Measurements from ENCODE around the gene PCNX4. TPM values are rescaled to one million over a fixed set of nuclear protein-coding genes. Genes with fewer than 3 reads are reported as not detected.

Gene PCNX4
- polyA plus RNA-seq, 1 experiment: 67.2 TPM

DNA sequence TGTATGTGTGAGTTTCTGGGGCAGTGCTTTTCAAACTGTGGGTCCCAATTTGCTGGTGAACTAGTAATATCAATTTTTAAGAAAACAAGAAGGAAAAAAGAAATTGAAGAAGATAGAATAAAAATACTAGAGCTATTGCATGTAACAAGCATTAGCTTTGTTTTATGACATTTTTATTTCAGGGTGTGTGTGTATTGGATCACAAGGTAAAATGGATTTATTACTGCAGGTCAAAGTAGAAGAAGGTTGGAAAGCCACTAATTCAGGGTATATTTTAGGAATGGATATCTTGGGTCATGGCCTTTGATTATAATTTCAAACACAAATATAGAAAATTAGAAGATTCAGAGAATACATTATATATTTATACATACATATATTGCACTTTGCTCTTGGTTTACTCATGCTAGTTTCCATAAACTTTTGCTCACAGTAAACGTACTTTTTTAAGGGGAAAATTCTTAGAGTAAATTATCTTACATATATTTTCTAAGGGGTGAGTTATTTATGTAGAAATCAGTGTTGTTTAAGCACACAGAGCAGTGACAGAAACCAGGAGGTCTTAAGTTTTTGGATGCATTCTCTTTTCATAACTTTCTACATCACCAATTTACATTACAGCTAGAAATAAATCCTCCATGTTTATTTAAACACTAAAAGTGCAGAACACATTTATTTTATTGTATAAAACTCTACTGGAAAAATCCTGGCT, 122.8 kb downstream of the PCNX4 start:
- DNase-seq (ENCODE audit: low read depth, low spot score): no peak
- ChIA-PET POLR2A (no interaction called here), CTCF (interaction anchor here (1.2 kb wide), 1 partner anchor 29 kb away, joined by 3 read pairs; no protein-coding TSS in a partner anchor)
- H3K4me3 ChIP-seq (ENCODE audit: low read depth, low read length): no peak overlapping the region
- H3K27ac ChIP-seq (ENCODE audit: low read depth, low read length): no peak overlapping the region
- TF ChIP-seq, protein P1, sequence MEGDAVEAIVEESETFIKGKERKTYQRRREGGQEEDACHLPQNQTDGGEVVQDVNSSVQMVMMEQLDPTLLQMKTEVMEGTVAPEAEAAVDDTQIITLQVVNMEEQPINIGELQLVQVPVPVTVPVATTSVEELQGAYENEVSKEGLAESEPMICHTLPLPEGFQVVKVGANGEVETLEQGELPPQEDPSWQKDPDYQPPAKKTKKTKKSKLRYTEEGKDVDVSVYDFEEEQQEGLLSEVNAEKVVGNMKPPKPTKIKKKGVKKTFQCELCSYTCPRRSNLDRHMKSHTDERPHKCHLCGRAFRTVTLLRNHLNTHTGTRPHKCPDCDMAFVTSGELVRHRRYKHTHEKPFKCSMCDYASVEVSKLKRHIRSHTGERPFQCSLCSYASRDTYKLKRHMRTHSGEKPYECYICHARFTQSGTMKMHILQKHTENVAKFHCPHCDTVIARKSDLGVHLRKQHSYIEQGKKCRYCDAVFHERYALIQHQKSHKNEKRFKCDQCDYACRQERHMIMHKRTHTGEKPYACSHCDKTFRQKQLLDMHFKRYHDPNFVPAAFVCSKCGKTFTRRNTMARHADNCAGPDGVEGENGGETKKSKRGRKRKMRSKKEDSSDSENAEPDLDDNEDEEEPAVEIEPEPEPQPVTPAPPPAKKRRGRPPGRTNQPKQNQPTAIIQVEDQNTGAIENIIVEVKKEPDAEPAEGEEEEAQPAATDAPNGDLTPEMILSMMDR (IDR thresholded peaks at IDR 0.05; ENCODE audit: low read depth, low read length): no peak
- H3K9me3 ChIP-seq (ENCODE audit: control insufficient read depth, insufficient read depth, low read length): no peaks in the 10 kb centered on the region
- H3K27me3 ChIP-seq (ENCODE audit: control insufficient read depth, insufficient read depth, low read length): peaks cover 4% of the 10 kb centered on the region

DNA sequence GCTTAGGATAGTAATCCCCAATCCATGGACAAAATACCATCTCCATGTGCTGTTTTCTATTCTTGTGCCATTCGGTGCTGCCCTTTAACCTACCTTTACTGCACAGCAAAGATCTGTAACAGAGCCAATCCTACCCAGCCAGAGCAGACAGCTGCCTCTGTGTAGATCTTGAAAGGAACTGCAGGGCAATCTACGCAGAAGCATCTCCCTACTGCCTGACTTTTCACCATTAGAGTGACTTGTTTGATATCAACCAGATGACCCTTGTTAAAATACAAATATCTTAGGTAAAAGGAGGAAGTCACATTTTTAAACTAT, 123.4 kb downstream of the PCNX4 start:
- TF ChIP-seq, protein P1 (IDR thresholded peaks at IDR 0.05; ENCODE audit: low read depth, low read length): no peak
- no peak for DNase-seq (ENCODE audit: low read depth, low spot score)
- Histone ChIP-seq H3K9me3 (ENCODE audit: control insufficient read depth, insufficient read depth, low read length) (no peaks in the 10 kb centered on the region), H3K27me3 (ENCODE audit: control insufficient read depth, insufficient read depth, low read length) (peaks cover 4% of the 10 kb centered on the region), H3K4me3 (ENCODE audit: low read depth, low read length) (no peak overlapping the region), H3K27ac (ENCODE audit: low read depth, low read length) (no peak overlapping the region)
- POLR2A ChIA-PET: no interaction called here
- CTCF ChIA-PET: interaction anchor here (1.2 kb wide), 1 partner anchor 30 kb away, joined by 3 read pairs; no protein-coding TSS in a partner anchor

DNA sequence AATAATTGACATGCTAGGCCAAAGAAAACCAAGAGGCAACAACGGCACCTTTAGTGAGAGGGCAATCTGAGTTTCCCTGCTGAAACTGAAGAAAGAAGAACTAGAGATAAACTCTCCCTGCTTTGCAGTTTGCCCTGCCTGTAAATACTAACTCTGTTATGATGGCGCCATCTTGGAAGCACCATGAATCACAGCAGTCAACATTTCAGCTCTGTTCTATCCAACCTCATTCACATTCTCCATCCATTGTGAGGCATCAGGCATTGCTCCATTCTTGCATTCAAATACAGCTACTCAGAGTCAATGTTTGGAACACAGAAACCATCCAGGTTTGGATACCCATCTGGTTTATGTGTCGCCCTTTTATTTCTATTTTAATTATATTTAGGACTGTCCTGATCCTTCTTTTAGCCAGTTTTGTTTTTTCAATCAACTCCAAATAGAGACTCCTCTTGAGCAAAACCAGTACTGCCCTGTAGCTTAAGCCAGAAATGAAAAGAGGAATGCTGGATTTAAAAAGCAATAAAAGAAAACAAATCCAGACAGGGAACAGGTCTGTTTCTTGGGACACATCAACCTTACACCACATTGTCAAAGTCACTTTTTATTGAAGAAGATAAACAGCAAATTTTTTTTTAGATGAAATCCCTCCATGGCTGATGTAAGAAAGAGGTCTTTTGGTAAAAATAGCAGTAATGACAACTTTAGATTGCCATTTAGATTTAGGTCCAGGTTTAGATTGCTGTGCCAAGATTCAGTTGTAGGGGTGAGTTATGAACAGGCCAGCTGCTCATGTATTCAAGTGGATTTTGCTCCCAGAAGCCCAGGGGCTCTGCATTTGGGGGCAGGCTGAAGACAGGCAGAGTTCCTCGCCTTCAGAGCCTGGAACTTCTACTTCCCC, 124.0 kb downstream of the PCNX4 start:
- H3K9me3 ChIP-seq (ENCODE audit: control insufficient read depth, insufficient read depth, low read length): no peaks in the 10 kb centered on the region
- TF ChIP-seq, protein P1 (IDR thresholded peaks at IDR 0.05; ENCODE audit: low read depth, low read length): no peak
- no peak overlapping the region for H3K4me3 ChIP-seq (ENCODE audit: low read depth, low read length)
- peaks cover 4% of the 10 kb centered on the region for H3K27me3 ChIP-seq (ENCODE audit: control insufficient read depth, insufficient read depth, low read length)
- ChIA-PET CTCF (interaction anchor here (0.9 to 1.2 kb wide), 2 partner anchors 31 kb away, joined by 3 read pairs; no protein-coding TSS in a partner anchor), POLR2A (no interaction called here)
- no peak for DNase-seq (ENCODE audit: low read depth, low spot score)
- H3K27ac ChIP-seq (ENCODE audit: low read depth, low read length): no peak overlapping the region

DNA sequence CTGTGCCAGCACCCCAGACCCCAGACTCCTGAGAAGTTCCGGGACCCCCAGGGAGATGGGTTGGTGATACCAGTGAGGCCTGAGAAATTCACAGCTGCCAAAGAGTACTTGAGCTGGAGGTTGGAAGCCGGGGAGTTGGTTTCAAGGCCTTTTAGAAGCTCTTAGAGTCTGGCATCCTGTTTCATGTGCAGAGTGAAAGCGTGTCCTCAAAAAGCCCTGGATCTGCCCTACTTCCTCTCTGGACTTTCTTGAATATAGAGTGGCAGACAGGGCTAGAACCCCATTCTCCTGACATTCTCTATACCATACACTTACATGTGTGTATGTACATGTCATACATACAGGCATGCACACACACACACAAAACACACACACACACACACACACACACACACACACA, 126.0 kb downstream of the PCNX4 start:
- Histone ChIP-seq H3K4me3 (ENCODE audit: low read depth, low read length) (no peak overlapping the region), H3K9me3 (ENCODE audit: control insufficient read depth, insufficient read depth, low read length) (no peaks in the 10 kb centered on the region), H3K27me3 (ENCODE audit: control insufficient read depth, insufficient read depth, low read length) (peaks cover 4% of the 10 kb centered on the region), H3K27ac (ENCODE audit: low read depth, low read length) (no peak overlapping the region)
- no peak for DNase-seq (ENCODE audit: low read depth, low spot score)
- CTCF ChIA-PET: no interaction called here
- POLR2A ChIA-PET: no interaction called here
- TF ChIP-seq, protein P1 (IDR thresholded peaks at IDR 0.05; ENCODE audit: low read depth, low read length): no peak

Other genes starting within 250 kb of the PCNX4 start
- 0.63 and 0.98 TPM in 2 replicates for gene RTN1, start 221.1 kb upstream of the PCNX4 start, polyA plus RNA-seq (2011; rRNA removed)
- not detected in 2 replicates for gene LRRC9, start 171.8 kb upstream of the PCNX4 start, polyA plus RNA-seq (2011; rRNA removed)
- gene DHRS7, start 73.5 kb downstream of the PCNX4 start, polyA plus RNA-seq (2011; rRNA removed): 51.3 and 73.1 TPM in 2 replicates
- gene PPM1A, start 157.3 kb downstream of the PCNX4 start, polyA plus RNA-seq (2011; rRNA removed): 32.8 and 44.1 TPM in 2 replicates

All from AG04450 (cell line).